Right lobe of liver (tissue), 4 donors: ENCODE results near the gene DAZAP1.

ENCODE experiments used
- CTCF ChIP-seq, 4 donors: fragments of 200-600 bp in 3 of 4; fragments of 450-650 bp in 1 of 4; IDR thresholded peaks; one replicate each; pipeline versions ENCODE4 v1.5.1 to v1.8.0; 2016 to 2022; ENCODE audit warnings: antibody characterized with exemption in 4 of 4, mild to moderate bottlenecking in 2 of 4
- POLR2A ChIP-seq: fragments of 450-650 bp; IDR thresholded peaks from one replicate; pipeline ENCODE4 v1.6.1; 2017; ENCODE audit warnings: antibody characterized with exemption, mild to moderate bottlenecking
- donor health status: DM: no; HTN: no; CAD: no.
- donor health status: DM: no; HTN: no; CAD: no.
- donor health status: DM: no; HTN: yes; CAD: no.

GRCh38 chr19:1417681-1418495 lies 10.5 kb downstream of the DAZAP1 start:
- TF ChIP-seq CTCF (IDR thresholded peaks at IDR 0.05) (no peak), POLR2A (no peak)
